ENCODE results near the gene CDH23. TPM values are rescaled to one million over a fixed set of nuclear protein-coding genes. Genes with fewer than 3 reads are reported as not detected.

The CDH23 gene
- polyA plus RNA-seq, 1 donor (not counting 4 experiments of a cell fraction or from before 2014, with no cell fraction given) = 0.01 TPM

GRCh38 chr10:71779641-71780040, 382.9 kb downstream of the CDH23 start:
- TF ChIP-seq CTCF (optimal IDR thresholded peaks at IDR 0.05 in 1 of 3, IDR thresholded peaks at IDR 0.05 in 1 of 3, conservative IDR thresholded peaks at IDR 0.05 in 1 of 3; ENCODE audit: extremely low read depth in 1 of 3, insufficient read depth in 2 of 3, low read length in 3 of 3) (no peak), EZH2 (IDR thresholded peaks at IDR 0.05; ENCODE audit: low read length) (no peak)
- H4K20me1 ChIP-seq (ENCODE audit: control insufficient read depth, extremely low read depth, insufficient read depth, low read length) = no peaks in the 10 kb centered on the region

GRCh38 chr10:71780156-71780555, 383.4 kb downstream of the CDH23 start:
- H3K9ac ChIP-seq (ENCODE audit: control insufficient read depth, extremely low read depth, insufficient read depth, low read length) = no peak overlapping the region
- no peaks in the 10 kb centered on the region for H3K9me1 ChIP-seq (ENCODE audit: control insufficient read depth, extremely low read depth, insufficient read depth, low read length)
- TF ChIP-seq CTCF (optimal IDR thresholded peaks at IDR 0.05 in 1 of 3, IDR thresholded peaks at IDR 0.05 in 1 of 3, conservative IDR thresholded peaks at IDR 0.05 in 1 of 3; ENCODE audit: extremely low read depth in 1 of 3, insufficient read depth in 2 of 3, low read length in 3 of 3) (no peak), EZH2 (IDR thresholded peaks at IDR 0.05; ENCODE audit: low read length) (no peak)
- H4K20me1 ChIP-seq (ENCODE audit: control insufficient read depth, extremely low read depth, insufficient read depth, low read length) = no peaks in the 10 kb centered on the region
- H3K79me2 ChIP-seq (ENCODE audit: control insufficient read depth, insufficient read depth, low read length) = no peaks in the 10 kb centered on the region
- DNase-seq (ENCODE audit: low read depth, low spot score) (no peak), FAIRE-seq (no peak)
- peaks cover 14% of the 10 kb centered on the region for H3K27me3 ChIP-seq (ENCODE audit: control insufficient read depth, extremely low read depth, insufficient read depth, low read length)
- H3K4me1 ChIP-seq (ENCODE audit: control insufficient read depth, extremely low read depth, insufficient read depth, low read length) = no peaks in the 10 kb centered on the region
- dilution Hi-C loops (cut with MboI; ENCODE audit: extremely low pct_ligation_motif_present, low sequenced_read_pairs) = no loop called here
- no peaks in the 10 kb centered on the region for H3K9me3 ChIP-seq (ENCODE audit: control insufficient read depth, low read depth, low read length)
- no peaks in the 10 kb centered on the region for H3K36me3 ChIP-seq (ENCODE audit: control insufficient read depth in 2 of 2, extremely low read depth in 1 of 2, insufficient read depth in 2 of 2, low read length in 2 of 2)
- no peak overlapping the region for H3K4me3 ChIP-seq (ENCODE audit: control insufficient read depth in 2 of 3, extremely low read depth in 1 of 3, insufficient read depth in 2 of 3, low read depth in 1 of 3, low read length in 3 of 3)
- no peak overlapping the region for H3K27ac ChIP-seq (ENCODE audit: control insufficient read depth, insufficient read depth, low read length)
- no peak overlapping the region for H2AFZ ChIP-seq (ENCODE audit: control insufficient read depth, low read length)
- no peak overlapping the region for H3K4me2 ChIP-seq (ENCODE audit: control insufficient read depth, extremely low read depth, insufficient read depth, low read depth, low read length)

More at GRCh38 chr10:71779641-71780040, 382.9 kb downstream of the CDH23 start:
- no peak overlapping the region for H3K4me3 ChIP-seq (ENCODE audit: control insufficient read depth in 2 of 3, extremely low read depth in 1 of 3, insufficient read depth in 2 of 3, low read depth in 1 of 3, low read length in 3 of 3)
- H3K4me2 ChIP-seq (ENCODE audit: control insufficient read depth, extremely low read depth, insufficient read depth, low read depth, low read length) = no peak overlapping the region
- H3K9me1 ChIP-seq (ENCODE audit: control insufficient read depth, extremely low read depth, insufficient read depth, low read length) = no peaks in the 10 kb centered on the region
- no peak overlapping the region for H3K27ac ChIP-seq (ENCODE audit: control insufficient read depth, insufficient read depth, low read length)
- H3K4me1 ChIP-seq (ENCODE audit: control insufficient read depth, extremely low read depth, insufficient read depth, low read length) = peaks cover under 1% of the 10 kb centered on the region
- peaks cover 14% of the 10 kb centered on the region for H3K27me3 ChIP-seq (ENCODE audit: control insufficient read depth, extremely low read depth, insufficient read depth, low read length)
- dilution Hi-C loops (cut with MboI; ENCODE audit: extremely low pct_ligation_motif_present, low sequenced_read_pairs) = no loop called here
- H3K9ac ChIP-seq (ENCODE audit: control insufficient read depth, extremely low read depth, insufficient read depth, low read length) = no peak overlapping the region
- no peaks in the 10 kb centered on the region for H3K9me3 ChIP-seq (ENCODE audit: control insufficient read depth, low read depth, low read length)
- no peak overlapping the region for H2AFZ ChIP-seq (ENCODE audit: control insufficient read depth, low read length)
- H3K36me3 ChIP-seq (ENCODE audit: control insufficient read depth in 2 of 2, extremely low read depth in 1 of 2, insufficient read depth in 2 of 2, low read length in 2 of 2) = no peaks in the 10 kb centered on the region
- FAIRE-seq (no peak), DNase-seq (ENCODE audit: low read depth, low spot score) (no peak)
- no peaks in the 10 kb centered on the region for H3K79me2 ChIP-seq (ENCODE audit: control insufficient read depth, insufficient read depth, low read length)
